CD4-positive, alpha-beta memory T cell (primary cell): Measurements from ENCODE around the gene PEMT. TPM values are rescaled to one million over a fixed set of nuclear protein-coding genes. Genes with fewer than 3 reads are reported as not detected.
"Not testable (repeated sequence)": the region's sequence is repeated elsewhere in the genome, so short reads cannot be mapped to it uniquely, and the experiment has no call there.

ENCODE experiments used
- CTCF ChIA-PET: fragments of 350-600 bp; sonication (Branson Sonifier 250); formaldehyde crosslinking; loops from one replicate; lab custom pipeline; 2021; ENCODE audit warnings: inconsistent platforms; ENCODE audit not compliant: partially characterized antibody; lab: Charles Lee
- POLR2A ChIA-PET: fragments of 350-600 bp; sonication (Branson Sonifier 250); formaldehyde crosslinking; loops from one replicate; lab custom pipeline; 2021; ENCODE audit not compliant: partially characterized antibody; lab: Charles Lee
- DNase-seq, 5 donors: peaks; one replicate each; pipeline versions ENCODE4 v3.0.0 to v3.0.0-alpha.2; 2020 to 2022; ENCODE audit warnings: mixed read lengths in 1 of 5
- H3K27ac ChIP-seq: one replicate; pipeline ENCODE4 v1.7.0; 2013; ENCODE audit warnings: low read depth, low read length
- H3K27me3 ChIP-seq: 2 replicates; pipeline ENCODE4 v1.7.0; 2013; ENCODE audit warnings: mild to moderate bottlenecking, low read length, moderate library complexity; ENCODE audit not compliant: insufficient read depth
- H3K36me3 ChIP-seq: 2 replicates; pipeline ENCODE4 v1.7.0; 2013; ENCODE audit warnings: mild to moderate bottlenecking, low read length, moderate library complexity; ENCODE audit not compliant: insufficient read depth
- H3K4me1 ChIP-seq: 2 replicates; pipeline ENCODE4 v1.7.0; 2013; ENCODE audit warnings: mild to moderate bottlenecking, low read length, moderate library complexity; ENCODE audit not compliant: insufficient read depth
- H3K4me3 ChIP-seq, 2 donors: one replicate each; pipeline ENCODE4 v1.7.0; 2013; ENCODE audit warnings: low read length in 2 of 2, mild to moderate bottlenecking in 1 of 2
- H3K9me3 ChIP-seq, 2 donors: one replicate each; pipeline ENCODE4 v1.7.0; 2013; ENCODE audit warnings: low read length in 2 of 2, control low read depth in 1 of 2; ENCODE audit not compliant: control insufficient read depth in 1 of 2
- H3K27ac Mint-ChIP-seq, 7 donors: one replicate each; pipeline ENCODE4 v1.8.0; 2020 to 2021; ENCODE audit warnings: mixed read lengths in 7 of 7, mild to moderate bottlenecking in 6 of 7, inconsistent platforms in 3 of 7, moderate library complexity in 3 of 7
- H3K27me3 Mint-ChIP-seq, 2 donors: one replicate each; pipeline ENCODE4 v1.8.0; 2020 to 2021; ENCODE audit warnings: mixed read lengths in 2 of 2
- H3K36me3 Mint-ChIP-seq, 2 donors: one replicate each; pipeline ENCODE4 v1.8.0; 2020 to 2021; ENCODE audit warnings: mixed read lengths in 2 of 2, inconsistent platforms in 1 of 2, mild to moderate bottlenecking in 1 of 2
- H3K4me1 Mint-ChIP-seq, 4 donors: one replicate each; pipeline ENCODE4 v1.8.0; 2020 to 2021; ENCODE audit warnings: mixed read lengths in 4 of 4, mild to moderate bottlenecking in 1 of 4
- H3K4me3 Mint-ChIP-seq, 8 donors: one replicate each; pipeline ENCODE4 v1.8.0; 2020 to 2021; ENCODE audit warnings: mixed read lengths in 8 of 8, mild to moderate bottlenecking in 7 of 8, moderate library complexity in 6 of 8, inconsistent platforms in 3 of 8
- H3K9me3 Mint-ChIP-seq, 8 donors: one replicate each; pipeline ENCODE4 v1.8.0; 2020 to 2021; ENCODE audit warnings: mixed read lengths in 8 of 8, mild to moderate bottlenecking in 5 of 8, inconsistent platforms in 3 of 8, moderate library complexity in 1 of 8
- intact Hi-C: fragments of 100-400 bp; cut with micrococcal nuclease; formaldehyde crosslinking; loops from one replicate; pipeline ENCODE4 v1.15.1; 2023
- polyA plus RNA-seq, 2 donors: library from polyadenylated mRNA; unstranded; fragments of 300-500 nt; fragmentation: Illumina TruSeq; gene quantifications; one replicate each; pipeline ENCODE4 v1.2.3, GENCODE V29; 2021
- total RNA-seq, 2 experiments: library from RNA; stranded (reverse); gene quantifications; one replicate each; pipeline ENCODE4 v1.2.3, GENCODE V29; 2021

The PEMT gene
- total and polyA plus RNA-seq, 4 experiments from 2014 or later, result 11.6 to 39.0 (median 19.5) TPM

DNA sequence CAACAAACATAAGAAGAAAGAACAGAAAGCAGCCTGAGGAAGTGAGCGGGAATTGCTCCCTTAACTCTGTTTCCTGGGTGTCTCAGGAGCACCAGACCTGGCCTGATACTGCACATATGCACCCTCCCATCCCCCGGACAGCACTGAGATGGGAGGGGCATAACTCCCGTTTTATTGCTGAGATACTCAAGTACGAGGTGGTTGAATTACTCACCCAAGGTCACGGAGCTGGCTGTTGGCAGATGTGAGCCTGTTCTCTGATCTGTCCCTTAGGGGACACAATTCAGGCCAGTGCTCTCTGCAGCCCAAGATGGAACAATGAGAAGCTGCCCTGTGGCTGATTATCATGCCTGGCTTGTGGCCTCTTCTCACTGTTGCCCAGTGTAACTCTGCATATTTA, 123.8 kb downstream of the PEMT start:
- no peak overlapping the region for H3K27ac Mint-ChIP-seq
- ChIA-PET POLR2A (no interaction called here), CTCF (interaction anchor here (1.4 kb wide), 1 partner anchor 29 kb away, joined by 5 read pairs; the partner anchor contains the start of gene RASD1)
- no peaks in the 10 kb centered on the region for H3K4me1 Mint-ChIP-seq
- peaks cover 23 to 36% of the 10 kb centered on the region in 2 donors for H3K27me3 Mint-ChIP-seq
- no peak overlapping the region for H3K4me3 Mint-ChIP-seq
- Histone ChIP-seq H3K4me3 (no peak overlapping the region), H3K27me3 (no peaks in the 10 kb centered on the region), H3K27ac (no peak overlapping the region), H3K4me1 (no peaks in the 10 kb centered on the region), H3K36me3 (no peaks in the 10 kb centered on the region), H3K9me3 (no peaks in the 10 kb centered on the region)
- no peaks in the 10 kb centered on the region for H3K36me3 Mint-ChIP-seq
- DNase-seq, result no peak
- no peaks in the 10 kb centered on the region for H3K9me3 Mint-ChIP-seq
- intact Hi-C loops, result no loop called here

DNA sequence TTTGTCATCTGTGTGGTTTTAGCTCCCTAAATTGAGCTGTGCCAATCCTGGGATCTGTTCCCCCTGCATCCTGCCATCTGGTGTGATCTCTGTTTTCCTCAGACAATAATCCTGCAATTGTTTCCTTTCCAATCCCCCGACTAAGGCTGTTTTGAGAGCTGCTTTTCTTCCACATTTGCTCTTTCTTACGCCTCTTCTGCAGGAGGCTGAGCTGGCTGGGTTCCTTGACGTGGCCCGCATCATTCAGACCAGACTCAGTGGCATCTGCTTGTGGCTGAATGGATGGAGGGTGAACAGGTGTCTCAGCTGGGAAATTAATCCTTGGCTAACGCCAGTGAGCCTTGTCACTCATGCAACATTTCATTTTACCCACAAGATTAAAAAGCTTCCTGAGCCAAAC, 124.5 kb downstream of the PEMT start:
- Mint-ChIP-seq H3K27ac (no peak overlapping the region), H3K4me1 (no peaks in the 10 kb centered on the region), H3K4me3 (no peak overlapping the region), H3K36me3 (no peaks in the 10 kb centered on the region), H3K9me3 (no peaks in the 10 kb centered on the region), H3K27me3 (peaks cover 23 to 31% of the 10 kb centered on the region in 2 donors)
- H3K27ac ChIP-seq, result no peak overlapping the region
- POLR2A ChIA-PET, result no interaction called here
- CTCF ChIA-PET, result interaction anchor here (0.7 to 1.4 kb wide), 2 partner anchors 30 to 107 kb away, joined by 3 to 5 read pairs; partner anchors contain the start of gene RASD1
- no peak overlapping the region for H3K4me3 ChIP-seq
- intact Hi-C loops, result no loop called here
- no peaks in the 10 kb centered on the region for H3K27me3 ChIP-seq
- no peak for DNase-seq
- H3K36me3 ChIP-seq, result no peaks in the 10 kb centered on the region
- no peaks in the 10 kb centered on the region for H3K4me1 ChIP-seq
- no peaks in the 10 kb centered on the region for H3K9me3 ChIP-seq

GRCh38 chr17:17466511-17466910, 125.0 kb downstream of the PEMT start:
- no peaks in the 10 kb centered on the region for H3K4me1 ChIP-seq
- H3K4me1 Mint-ChIP-seq, result no peaks in the 10 kb centered on the region
- H3K27me3 Mint-ChIP-seq, result peaks cover 23 to 29% of the 10 kb centered on the region in 2 donors
- no peaks in the 10 kb centered on the region for H3K27me3 ChIP-seq
- no peaks in the 10 kb centered on the region for H3K9me3 ChIP-seq
- no peaks in the 10 kb centered on the region for H3K36me3 Mint-ChIP-seq
- no peak overlapping the region for H3K4me3 ChIP-seq
- no peak for DNase-seq
- no peak overlapping the region for H3K27ac Mint-ChIP-seq
- intact Hi-C loops, result no loop called here
- no peaks in the 10 kb centered on the region for H3K36me3 ChIP-seq
- no peak overlapping the region for H3K4me3 Mint-ChIP-seq
- ChIA-PET CTCF (interaction anchor here (0.7 to 1.4 kb wide), 2 partner anchors 30 to 107 kb away, joined by 3 to 5 read pairs; partner anchors contain the start of gene RASD1), POLR2A (no interaction called here)
- H3K9me3 Mint-ChIP-seq, result no peaks in the 10 kb centered on the region
- H3K27ac ChIP-seq, result no peak overlapping the region

DNA sequence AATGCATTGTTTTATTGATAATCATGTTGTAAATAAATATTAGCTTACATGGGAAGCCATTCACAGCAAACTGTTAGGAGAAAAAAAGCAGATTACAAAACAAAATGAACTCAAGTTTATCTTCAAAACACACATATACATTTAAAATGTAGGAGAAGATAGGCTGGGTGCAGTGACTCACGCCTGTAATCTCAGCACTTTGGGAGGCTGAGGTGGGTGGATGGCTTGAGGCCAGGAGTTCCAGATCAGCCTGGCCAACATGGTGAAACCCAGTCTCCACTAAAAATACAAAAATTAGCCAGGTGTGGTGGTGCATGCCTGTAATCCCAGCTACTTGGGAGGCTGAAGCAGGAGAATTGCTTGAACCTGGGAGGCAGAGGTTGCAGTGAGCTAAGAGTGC, 125.6 kb downstream of the PEMT start:
- intact Hi-C loops, H3K4me3 Mint-ChIP-seq, H3K4me1 Mint-ChIP-seq, H3K4me1 ChIP-seq, DNase-seq, H3K9me3 ChIP-seq, POLR2A ChIA-PET, H3K27me3 ChIP-seq, H3K36me3 Mint-ChIP-seq, H3K36me3 ChIP-seq, H3K27ac ChIP-seq, H3K27ac Mint-ChIP-seq, CTCF ChIA-PET, H3K4me3 ChIP-seq, H3K9me3 Mint-ChIP-seq: not testable (repeated sequence)
- H3K27me3 Mint-ChIP-seq, result peaks cover 17 to 24% of the 10 kb centered on the region in 2 donors

DNA sequence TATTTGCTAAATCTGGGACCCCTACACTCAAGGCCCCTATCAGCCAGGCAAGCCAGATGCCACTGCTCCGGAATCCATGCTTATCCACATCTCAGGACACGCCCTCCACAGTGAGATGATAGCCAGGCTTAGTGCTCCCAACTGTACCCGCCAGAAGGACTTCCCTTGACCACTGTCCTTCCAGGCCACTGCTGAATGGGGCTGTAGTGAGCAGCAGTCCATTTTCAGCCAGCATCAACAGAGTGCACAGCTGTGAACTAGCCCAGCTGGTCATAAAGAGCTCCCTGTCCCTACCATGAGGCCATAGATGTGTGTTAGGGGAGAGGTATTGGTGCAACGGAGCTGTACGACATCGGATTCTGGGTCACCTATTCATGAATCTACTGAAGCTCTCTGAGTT, 127.7 kb downstream of the PEMT start:
- H3K9me3 Mint-ChIP-seq, result peaks cover 0 to 5% (median 2%) of the 10 kb centered on the region in 8 donors
- no peak for DNase-seq
- H3K4me1 Mint-ChIP-seq, result peaks cover 0 to 4% (median 1%) of the 10 kb centered on the region in 4 donors
- Histone ChIP-seq H3K9me3 (no peaks in the 10 kb centered on the region), H3K36me3 (no peaks in the 10 kb centered on the region), H3K27ac (no peak overlapping the region), H3K4me1 (no peaks in the 10 kb centered on the region), H3K27me3 (no peaks in the 10 kb centered on the region), H3K4me3 (no peak overlapping the region)
- H3K27ac Mint-ChIP-seq, result no peak overlapping the region
- ChIA-PET CTCF (no interaction called here), POLR2A (no interaction called here)
- intact Hi-C loops, result no loop called here
- H3K36me3 Mint-ChIP-seq, result peaks cover 0 to 3% of the 10 kb centered on the region in 2 donors
- H3K4me3 Mint-ChIP-seq, result no peak overlapping the region
- H3K27me3 Mint-ChIP-seq, result peaks cover 15 to 22% of the 10 kb centered on the region in 2 donors

DNA sequence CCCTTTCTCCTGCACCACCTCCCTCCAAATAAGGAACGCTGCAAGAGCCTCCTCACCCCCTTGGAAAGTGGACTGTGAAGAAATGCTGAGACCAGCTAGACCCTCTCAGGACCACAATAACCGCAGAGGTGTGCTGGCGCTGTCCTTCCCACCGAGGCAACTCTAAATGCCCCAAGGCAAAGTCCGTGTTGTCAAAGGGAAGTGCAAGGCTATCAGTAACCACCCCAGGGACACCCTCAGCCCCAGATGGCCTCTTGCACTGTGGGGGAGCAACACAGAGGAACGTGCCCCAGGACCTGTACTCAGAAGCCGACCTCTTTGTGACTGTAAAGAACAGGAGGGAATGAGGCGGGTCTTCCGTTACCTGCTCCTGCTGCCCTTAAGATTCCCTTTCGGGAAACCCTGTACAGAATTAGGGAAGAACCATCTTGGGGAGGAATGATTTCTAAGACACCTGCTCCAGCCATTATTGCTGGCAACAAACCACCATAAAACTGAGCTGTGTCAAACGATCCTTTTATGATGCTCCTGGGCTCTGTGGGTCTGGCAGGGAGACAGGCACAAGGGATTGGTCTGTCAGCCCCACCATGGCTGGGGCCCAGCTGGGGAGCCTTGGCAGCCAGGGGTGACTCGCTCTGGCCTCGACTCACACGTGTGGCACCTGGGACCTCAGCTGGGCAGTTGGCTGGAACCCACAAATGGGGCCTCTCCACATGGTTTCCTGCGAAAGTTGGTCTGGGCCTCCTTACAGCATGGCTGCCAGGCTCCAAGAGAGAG, 129.3 kb downstream of the PEMT start:
- peaks cover 0 to 5% (median 2%) of the 10 kb centered on the region in 8 donors for H3K9me3 Mint-ChIP-seq
- H3K36me3 Mint-ChIP-seq, result peaks cover 0 to 3% of the 10 kb centered on the region in 2 donors
- CTCF ChIA-PET, result no interaction called here
- peaks cover 0 to 4% (median 1%) of the 10 kb centered on the region in 4 donors for H3K4me1 Mint-ChIP-seq
- intact Hi-C loops, result no loop called here
- peaks cover 15 to 20% of the 10 kb centered on the region in 2 donors for H3K27me3 Mint-ChIP-seq
- no peak overlapping the region for H3K27ac Mint-ChIP-seq
- no peaks in the 10 kb centered on the region for H3K9me3 ChIP-seq
- no peaks in the 10 kb centered on the region for H3K4me1 ChIP-seq
- H3K36me3 ChIP-seq, result no peaks in the 10 kb centered on the region
- no peak for DNase-seq
- no peak overlapping the region for H3K4me3 ChIP-seq
- POLR2A ChIA-PET, result no interaction called here
- no peak overlapping the region for H3K27ac ChIP-seq
- no peaks in the 10 kb centered on the region for H3K27me3 ChIP-seq
- no peak overlapping the region for H3K4me3 Mint-ChIP-seq

DNA sequence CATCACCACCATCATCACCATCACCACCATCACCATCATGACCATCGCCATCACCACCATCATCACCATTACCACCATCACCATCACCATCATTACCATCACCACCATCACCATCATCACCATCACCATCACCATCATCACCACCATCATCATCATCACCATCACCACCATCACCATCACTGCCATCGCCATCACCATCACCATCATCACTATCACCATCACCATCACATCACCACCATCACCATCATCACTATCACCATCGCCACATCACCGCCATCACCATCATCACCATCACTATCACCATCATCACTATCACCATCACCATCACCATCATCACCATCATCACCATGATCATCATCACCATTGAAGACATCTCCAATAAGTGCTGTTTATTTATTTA, 131.5 kb downstream of the PEMT start:
- Mint-ChIP-seq H3K36me3 (peaks cover 0 to 3% of the 10 kb centered on the region in 2 donors), H3K4me1 (peaks cover 0 to 4% (median 1%) of the 10 kb centered on the region in 4 donors), H3K9me3 (peaks cover 0 to 5% (median 2%) of the 10 kb centered on the region in 8 donors), H3K4me3 (no peak overlapping the region), H3K27me3 (peaks cover 10 to 13% of the 10 kb centered on the region in 2 donors), H3K27ac (no peak overlapping the region)
- intact Hi-C loops, result no loop called here
- no peaks in the 10 kb centered on the region for H3K36me3 ChIP-seq
- POLR2A ChIA-PET, result no interaction called here
- CTCF ChIA-PET, result no interaction called here
- no peak overlapping the region for H3K4me3 ChIP-seq
- no peaks in the 10 kb centered on the region for H3K27me3 ChIP-seq
- no peak for DNase-seq
- no peaks in the 10 kb centered on the region for H3K9me3 ChIP-seq
- H3K27ac ChIP-seq, result no peak overlapping the region
- no peaks in the 10 kb centered on the region for H3K4me1 ChIP-seq
